Measurements from ENCODE around the gene PDS5B. TPM values are rescaled to one million over a fixed set of nuclear protein-coding genes. Genes with fewer than 3 reads are reported as not detected.

The PDS5B gene
- total and polyA plus RNA-seq, 2 experiments from 2014 or later, result 43.9 to 46.5 TPM

DNA sequence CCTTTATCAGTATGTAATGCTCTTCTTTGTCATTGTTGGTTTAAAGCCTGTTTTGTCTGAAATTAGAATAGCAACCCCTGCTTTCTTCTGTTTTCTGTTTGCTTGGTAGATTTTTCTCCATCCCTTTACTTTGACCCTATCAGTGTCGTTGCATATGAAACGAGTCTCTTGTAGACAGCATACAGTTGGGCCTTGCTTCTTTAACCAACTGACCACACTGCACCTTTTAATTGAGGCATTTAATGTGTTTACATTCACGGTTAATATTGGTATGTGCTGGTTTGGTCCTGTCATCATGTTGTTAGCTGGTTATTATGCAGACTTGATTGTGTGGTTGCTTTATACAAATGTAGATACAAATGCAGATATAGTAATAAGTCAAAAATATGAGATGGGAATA is 71.1 kb downstream of the PDS5B start (continued):
- TF ChIP-seq, protein P1, sequence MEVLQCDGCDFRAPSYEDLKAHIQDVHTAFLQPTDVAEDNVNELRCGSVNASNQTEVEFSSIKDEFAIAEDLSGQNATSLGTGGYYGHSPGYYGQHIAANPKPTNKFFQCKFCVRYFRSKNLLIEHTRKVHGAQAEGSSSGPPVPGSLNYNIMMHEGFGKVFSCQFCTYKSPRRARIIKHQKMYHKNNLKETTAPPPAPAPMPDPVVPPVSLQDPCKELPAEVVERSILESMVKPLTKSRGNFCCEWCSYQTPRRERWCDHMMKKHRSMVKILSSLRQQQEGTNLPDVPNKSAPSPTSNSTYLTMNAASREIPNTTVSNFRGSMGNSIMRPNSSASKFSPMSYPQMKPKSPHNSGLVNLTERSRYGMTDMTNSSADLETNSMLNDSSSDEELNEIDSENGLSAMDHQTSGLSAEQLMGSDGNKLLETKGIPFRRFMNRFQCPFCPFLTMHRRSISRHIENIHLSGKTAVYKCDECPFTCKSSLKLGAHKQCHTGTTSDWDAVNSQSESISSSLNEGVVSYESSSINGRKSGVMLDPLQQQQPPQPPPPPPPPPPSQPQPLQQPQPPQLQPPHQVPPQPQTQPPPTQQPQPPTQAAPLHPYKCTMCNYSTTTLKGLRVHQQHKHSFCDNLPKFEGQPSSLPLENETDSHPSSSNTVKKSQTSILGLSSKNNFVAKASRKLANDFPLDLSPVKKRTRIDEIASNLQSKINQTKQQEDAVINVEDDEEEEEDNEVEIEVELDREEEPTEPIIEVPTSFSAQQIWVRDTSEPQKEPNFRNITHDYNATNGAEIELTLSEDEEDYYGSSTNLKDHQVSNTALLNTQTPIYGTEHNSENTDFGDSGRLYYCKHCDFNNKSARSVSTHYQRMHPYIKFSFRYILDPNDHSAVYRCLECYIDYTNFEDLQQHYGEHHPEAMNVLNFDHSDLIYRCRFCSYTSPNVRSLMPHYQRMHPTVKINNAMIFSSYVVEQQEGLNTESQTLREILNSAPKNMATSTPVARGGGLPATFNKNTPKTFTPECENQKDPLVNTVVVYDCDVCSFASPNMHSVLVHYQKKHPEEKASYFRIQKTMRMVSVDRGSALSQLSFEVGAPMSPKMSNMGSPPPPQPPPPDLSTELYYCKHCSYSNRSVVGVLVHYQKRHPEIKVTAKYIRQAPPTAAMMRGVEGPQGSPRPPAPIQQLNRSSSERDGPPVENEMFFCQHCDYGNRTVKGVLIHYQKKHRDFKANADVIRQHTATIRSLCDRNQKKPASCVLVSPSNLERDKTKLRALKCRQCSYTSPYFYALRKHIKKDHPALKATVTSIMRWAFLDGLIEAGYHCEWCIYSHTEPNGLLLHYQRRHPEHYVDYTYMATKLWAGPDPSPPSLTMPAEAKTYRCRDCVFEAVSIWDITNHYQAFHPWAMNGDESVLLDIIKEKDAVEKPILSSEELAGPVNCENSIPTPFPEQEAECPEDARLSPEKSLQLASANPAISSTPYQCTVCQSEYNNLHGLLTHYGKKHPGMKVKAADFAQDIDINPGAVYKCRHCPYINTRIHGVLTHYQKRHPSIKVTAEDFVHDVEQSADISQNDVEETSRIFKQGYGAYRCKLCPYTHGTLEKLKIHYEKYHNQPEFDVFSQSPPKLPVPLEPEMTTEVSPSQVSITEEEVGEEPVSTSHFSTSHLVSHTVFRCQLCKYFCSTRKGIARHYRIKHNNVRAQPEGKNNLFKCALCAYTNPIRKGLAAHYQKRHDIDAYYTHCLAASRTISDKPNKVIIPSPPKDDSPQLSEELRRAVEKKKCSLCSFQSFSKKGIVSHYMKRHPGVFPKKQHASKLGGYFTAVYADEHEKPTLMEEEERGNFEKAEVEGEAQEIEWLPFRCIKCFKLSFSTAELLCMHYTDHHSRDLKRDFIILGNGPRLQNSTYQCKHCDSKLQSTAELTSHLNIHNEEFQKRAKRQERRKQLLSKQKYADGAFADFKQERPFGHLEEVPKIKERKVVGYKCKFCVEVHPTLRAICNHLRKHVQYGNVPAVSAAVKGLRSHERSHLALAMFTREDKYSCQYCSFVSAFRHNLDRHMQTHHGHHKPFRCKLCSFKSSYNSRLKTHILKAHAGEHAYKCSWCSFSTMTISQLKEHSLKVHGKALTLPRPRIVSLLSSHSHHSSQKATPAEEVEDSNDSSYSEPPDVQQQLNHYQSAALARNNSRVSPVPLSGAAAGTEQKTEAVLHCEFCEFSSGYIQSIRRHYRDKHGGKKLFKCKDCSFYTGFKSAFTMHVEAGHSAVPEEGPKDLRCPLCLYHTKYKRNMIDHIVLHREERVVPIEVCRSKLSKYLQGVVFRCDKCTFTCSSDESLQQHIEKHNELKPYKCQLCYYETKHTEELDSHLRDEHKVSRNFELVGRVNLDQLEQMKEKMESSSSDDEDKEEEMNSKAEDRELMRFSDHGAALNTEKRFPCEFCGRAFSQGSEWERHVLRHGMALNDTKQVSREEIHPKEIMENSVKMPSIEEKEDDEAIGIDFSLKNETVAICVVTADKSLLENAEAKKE (CRISPR knock-in tag; IDR thresholded peaks at IDR 0.05), result no peak
- no peak for TF ChIP-seq JUNB (IDR thresholded peaks at IDR 0.05; ENCODE audit: unreplicated experiment)

DNA sequence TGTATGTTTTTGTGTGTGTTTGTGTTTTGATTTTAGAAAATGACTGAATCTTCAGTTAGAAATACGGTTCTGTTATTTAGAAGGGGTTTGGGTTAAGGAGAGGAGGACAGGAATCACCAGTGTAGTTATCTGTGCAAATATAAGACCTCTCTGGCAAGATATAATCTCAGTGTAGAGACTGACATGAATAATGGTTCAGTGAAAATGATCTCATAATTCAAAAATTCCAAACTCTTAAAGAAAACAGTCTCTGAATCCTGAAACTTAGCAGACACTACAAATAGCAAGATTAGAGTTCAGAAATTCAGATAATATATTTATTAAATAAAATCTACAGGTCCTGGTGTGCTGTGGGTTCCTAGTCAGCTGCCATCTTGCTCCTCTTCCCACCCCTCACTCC is 73.5 kb downstream of the PDS5B start:
- H3K4me3 ChIP-seq, result no peak overlapping the region
- peaks cover 25% of the 10 kb centered on the region; the same call in 2 of the 3 replicates for H3K9me3 Mint-ChIP-seq
- no peak for ATAC-seq

More for the DNA sequence above, 73.5 kb downstream of the PDS5B start:
- DNase-seq (ENCODE audit: low spot score), result no peak
- Histone ChIP-seq H3K27me3 (ENCODE audit: insufficient read depth) (no peaks in the 10 kb centered on the region), H3F3A (replicated peaks; ENCODE audit: low read depth) (no peaks in the 10 kb centered on the region), H3K4me1 (ENCODE audit: insufficient read depth) (no peaks in the 10 kb centered on the region), H3K27ac (ENCODE audit: low read depth) (no peak overlapping the region), H2AFZ (no peak overlapping the region), H3K79me2 (replicated peaks; ENCODE audit: insufficient read depth) (peaks cover 30% of the 10 kb centered on the region), H3K9me2 (ENCODE audit: insufficient read depth) (no peaks in the 10 kb centered on the region), H4K20me1 (replicated peaks; ENCODE audit: insufficient read depth) (no peaks in the 10 kb centered on the region), H3K4me2 (no peak overlapping the region), H3K36me3 (ENCODE audit: insufficient read depth) (no peaks in the 10 kb centered on the region)
- Mint-ChIP-seq H3K36me3 (ENCODE audit: low read depth) (peaks cover 29% of the 10 kb centered on the region), H3K27ac (no peak overlapping the region), H3K27me3 (ENCODE audit: insufficient read depth, low read depth, poor library complexity) (no peaks in the 10 kb centered on the region), H3K4me3 (no peak overlapping the region), H3K4me1 (no peaks in the 10 kb centered on the region)
- TF ChIP-seq ZNF331 (CRISPR knock-in tag; IDR thresholded peaks at IDR 0.05; ENCODE audit: low read depth) (no peak), JUNB (IDR thresholded peaks at IDR 0.05; ENCODE audit: unreplicated experiment) (no peak), EZH2phosphoT487 (IDR thresholded peaks at IDR 0.05; ENCODE audit: unreplicated experiment) (no peak), ZNF114 (CRISPR knock-in tag; IDR thresholded peaks at IDR 0.05) (no peak), EZH2 (IDR thresholded peaks at IDR 0.05; ENCODE audit: low read depth, unreplicated experiment) (no peak), NANOG (IDR thresholded peaks at IDR 0.05; ENCODE audit: borderline replicate concordance) (no peak), REST (IDR thresholded peaks at IDR 0.05; ENCODE audit: unreplicated experiment) (no peak), POLR2AphosphoS5 (IDR thresholded peaks at IDR 0.05; ENCODE audit: low read depth) (no peak)
- TF ChIP-seq, protein P2, sequence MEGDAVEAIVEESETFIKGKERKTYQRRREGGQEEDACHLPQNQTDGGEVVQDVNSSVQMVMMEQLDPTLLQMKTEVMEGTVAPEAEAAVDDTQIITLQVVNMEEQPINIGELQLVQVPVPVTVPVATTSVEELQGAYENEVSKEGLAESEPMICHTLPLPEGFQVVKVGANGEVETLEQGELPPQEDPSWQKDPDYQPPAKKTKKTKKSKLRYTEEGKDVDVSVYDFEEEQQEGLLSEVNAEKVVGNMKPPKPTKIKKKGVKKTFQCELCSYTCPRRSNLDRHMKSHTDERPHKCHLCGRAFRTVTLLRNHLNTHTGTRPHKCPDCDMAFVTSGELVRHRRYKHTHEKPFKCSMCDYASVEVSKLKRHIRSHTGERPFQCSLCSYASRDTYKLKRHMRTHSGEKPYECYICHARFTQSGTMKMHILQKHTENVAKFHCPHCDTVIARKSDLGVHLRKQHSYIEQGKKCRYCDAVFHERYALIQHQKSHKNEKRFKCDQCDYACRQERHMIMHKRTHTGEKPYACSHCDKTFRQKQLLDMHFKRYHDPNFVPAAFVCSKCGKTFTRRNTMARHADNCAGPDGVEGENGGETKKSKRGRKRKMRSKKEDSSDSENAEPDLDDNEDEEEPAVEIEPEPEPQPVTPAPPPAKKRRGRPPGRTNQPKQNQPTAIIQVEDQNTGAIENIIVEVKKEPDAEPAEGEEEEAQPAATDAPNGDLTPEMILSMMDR (conservative IDR thresholded peaks at IDR 0.05; ENCODE audit: low read depth in 2 of 2), result no peak

Data from GM23338 (cell line).